Upper lobe of left lung (tissue), 6 donors: ENCODE results near the gene ZDHHC17. TPM values are rescaled to one million over a fixed set of nuclear protein-coding genes. Genes with fewer than 3 reads are reported as not detected.
"Not testable (repeated sequence)": the region's sequence is repeated elsewhere in the genome, so short reads cannot be mapped to it uniquely, and the experiment has no call there.

Experiments
- ATAC-seq, 2 donors: fragments of 200-7000 bp; cut with Tn5 transposase; one replicate each; pipeline ENCODE4 v1.9.1; 2022; ENCODE audit warnings: mild to moderate bottlenecking in 2 of 2, moderate library complexity in 2 of 2; ENCODE audit not compliant: low FRiP score in 2 of 2
- DNase-seq, 2 donors: peaks; one replicate each; pipeline ENCODE4 v3.0.0-alpha.2; 2019 to 2020
- H3K27ac ChIP-seq, 4 donors: fragments of 200-600 bp; sonication (generic); one replicate each; pipeline ENCODE4 v1.5.1; 2016 to 2019
- H3K27me3 ChIP-seq, 4 donors: fragments of 200-600 bp; sonication (generic); one replicate each; pipeline ENCODE4 v1.5.1; 2017 to 2019
- H3K36me3 ChIP-seq, 4 donors: fragments of 200-600 bp; sonication (generic); one replicate each; pipeline ENCODE4 v1.5.1; 2016 to 2019
- H3K4me1 ChIP-seq, 4 donors: fragments of 200-600 bp; sonication (generic); one replicate each; pipeline ENCODE4 v1.5.1; 2018 to 2019
- H3K4me3 ChIP-seq, 4 donors: fragments of 200-600 bp; sonication (generic); one replicate each; pipeline ENCODE4 v1.5.1; 2017 to 2019; ENCODE audit warnings: mild to moderate bottlenecking in 2 of 4, moderate library complexity in 1 of 4
- H3K9me3 ChIP-seq, 4 donors: fragments of 200-600 bp; sonication (generic); one replicate each; pipeline ENCODE4 v1.5.1; 2018 to 2019
- CTCF ChIP-seq, 6 experiments: fragments of 450-650 bp in 4 of 6; fragments of 200-600 bp in 2 of 6; sonication (generic) in 2 of 6; IDR thresholded peaks; one replicate each; pipeline ENCODE4 v1.5.1; 2016 to 2019; ENCODE audit warnings: antibody characterized with exemption in 6 of 6
- EP300 ChIP-seq, 4 donors: sonication (generic); formaldehyde crosslinking; IDR thresholded peaks; one replicate each; pipeline ENCODE4 v1.5.1; 2017; ENCODE audit warnings: antibody characterized with exemption in 4 of 4, control low read depth in 2 of 4
- POLR2A ChIP-seq, 4 donors: fragments of 450-650 bp; IDR thresholded peaks; one replicate each; pipeline ENCODE4 v1.5.1; 2016 to 2017; ENCODE audit warnings: antibody characterized with exemption in 4 of 4, mild to moderate bottlenecking in 2 of 4
- POLR2AphosphoS5 ChIP-seq, 2 donors: sonication (generic); formaldehyde crosslinking; IDR thresholded peaks; one replicate each; pipeline ENCODE4 v1.5.1; 2017; ENCODE audit warnings: antibody characterized with exemption in 2 of 2
- WGBS, 2 donors: methylation state at CpG; one replicate each; pipeline ENCODE4 v1.1.5; 2017 to 2018; 5-methylcytosine and 5-hydroxymethylcytosine counted together
- total RNA-seq, 6 donors: library from RNA; depleted of rRNA in 4 of 6; stranded (reverse); fragments of >200 nt in 4 of 6; gene quantifications; one replicate each; pipeline versions ENCODE4 v1.1.0 to v1.2.1, GENCODE V29; 2016 to 2021
- donor health status: DM: no; HTN: no; CAD: no; lungs with moderate emphysema.
- donor health status: DM: no; HTN: yes; CAD: no; lungs with severe emphysema.

Gene ZDHHC17
- total RNA-seq, 6 donors from 2014 or later = 13.0 to 107 (median 30.0) TPM

GRCh38 chr12:76765598-76765997 is 1.7 kb downstream of the ZDHHC17 start:
- H3K4me3 ChIP-seq = peak overlapping the region in 1 of 4 donors; percentile 76

DNA sequence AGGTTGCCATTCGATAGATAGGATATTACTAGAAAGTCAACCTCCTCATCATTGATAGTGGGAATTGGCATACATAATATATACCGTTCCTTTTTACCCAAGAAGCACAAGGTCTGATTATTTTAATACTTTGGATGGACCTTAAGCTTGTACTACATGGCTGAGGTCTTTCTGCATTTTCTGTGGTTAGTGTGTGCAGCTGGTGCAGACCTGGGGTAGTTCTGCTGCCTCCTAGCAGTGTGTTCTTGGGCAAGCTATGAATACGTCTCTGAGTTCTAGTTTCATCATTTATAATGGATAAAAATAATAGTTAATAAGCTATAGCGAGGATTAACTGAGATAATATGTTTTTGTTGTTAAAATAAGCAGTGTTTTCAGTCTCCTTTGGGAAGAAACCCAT is 2.2 kb downstream of the ZDHHC17 start:
- Histone ChIP-seq H3K9me3 (no peaks in the 10 kb centered on the region), H3K4me1 (peaks cover 9 to 29% (median 22%) of the 10 kb centered on the region in 4 donors), H3K27ac (no peak overlapping the region), H3K4me3 (no peak overlapping the region), H3K27me3 (no peaks in the 10 kb centered on the region), H3K36me3 (no peaks in the 10 kb centered on the region)
- 93 to 96% methylated on average over 4 of the region's 4 CpGs for WGBS, 2 donors
- TF ChIP-seq POLR2A (IDR thresholded peaks at IDR 0.05) = no peak
- TF ChIP-seq POLR2AphosphoS5 (IDR thresholded peaks at IDR 0.05) = no peak
- no peak for TF ChIP-seq CTCF (IDR thresholded peaks at IDR 0.05)
- TF ChIP-seq EP300 (IDR thresholded peaks at IDR 0.05) = no peak
- ATAC-seq (no peak), DNase-seq (no peak)

More at GRCh38 chr12:76765598-76765997, 1.7 kb downstream of the ZDHHC17 start:
- Histone ChIP-seq H3K27me3 (no peaks in the 10 kb centered on the region), H3K9me3 (no peaks in the 10 kb centered on the region), H3K36me3 (no peaks in the 10 kb centered on the region), H3K4me1 (peaks cover 7 to 29% (median 22%) of the 10 kb centered on the region in 4 donors), H3K27ac (peak overlapping the region in 1 of 4 donors; percentile 99)
- ATAC-seq = no peak
- no peak for TF ChIP-seq POLR2A (IDR thresholded peaks at IDR 0.05)
- TF ChIP-seq POLR2AphosphoS5 (IDR thresholded peaks at IDR 0.05) = no peak
- TF ChIP-seq EP300 (IDR thresholded peaks at IDR 0.05) = no peak
- TF ChIP-seq CTCF (IDR thresholded peaks at IDR 0.05) = no peak
- DNase-seq = no peak
- 69 to 72% methylated on average over 6 of the region's 6 CpGs for WGBS, 2 donors

GRCh38 chr12:76768576-76768975 is 4.7 kb downstream of the ZDHHC17 start:
- no peak for ATAC-seq
- 66 to 75% methylated on average over 3 of the region's 3 CpGs for WGBS, 2 donors

DNA sequence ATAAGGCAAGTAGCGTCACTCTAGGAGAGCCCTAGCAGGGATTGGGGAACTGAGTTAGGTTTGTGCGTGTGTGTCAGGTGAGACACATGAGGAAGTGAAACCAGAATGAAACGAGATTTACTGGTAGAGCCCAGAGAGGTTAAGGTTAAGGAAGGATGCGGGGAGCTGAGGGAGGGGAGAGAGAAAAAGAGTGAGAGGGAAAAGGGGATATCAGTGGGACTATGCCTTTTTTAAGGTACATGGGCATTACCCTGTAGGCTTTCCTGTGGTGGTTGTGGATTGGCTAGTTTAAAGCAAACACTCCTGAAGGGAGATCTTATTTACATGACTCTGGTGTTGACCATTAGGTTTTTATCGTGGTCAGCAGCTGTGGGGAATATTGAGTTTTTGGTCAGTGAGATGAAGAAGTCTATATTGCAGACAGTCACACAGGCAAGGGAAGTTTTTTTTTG is 13.9 kb downstream of the ZDHHC17 start:
- no peak for TF ChIP-seq POLR2A (IDR thresholded peaks at IDR 0.05)
- no peak for TF ChIP-seq POLR2AphosphoS5 (IDR thresholded peaks at IDR 0.05)
- no peak for TF ChIP-seq EP300 (IDR thresholded peaks at IDR 0.05)
- no peak for TF ChIP-seq CTCF (IDR thresholded peaks at IDR 0.05)
- Histone ChIP-seq H3K36me3 (no peaks in the 10 kb centered on the region), H3K4me3 (no peak overlapping the region), H3K27ac (no peak overlapping the region), H3K27me3 (no peaks in the 10 kb centered on the region), H3K4me1 (peaks cover 16 to 30% (median 24%) of the 10 kb centered on the region in 4 donors), H3K9me3 (no peaks in the 10 kb centered on the region)
- WGBS, 2 donors = 60 to 71% methylated on average over 5 of the region's 5 CpGs
- peak; percentile 16 to 55 for ATAC-seq
- no peak for DNase-seq

More at GRCh38 chr12:76768576-76768975, 4.7 kb downstream of the ZDHHC17 start:
- no peak for DNase-seq
- H3K36me3 ChIP-seq = no peaks in the 10 kb centered on the region
- no peaks in the 10 kb centered on the region for H3K9me3 ChIP-seq
- no peaks in the 10 kb centered on the region for H3K27me3 ChIP-seq
- TF ChIP-seq POLR2A (IDR thresholded peaks at IDR 0.05) = no peak
- TF ChIP-seq EP300 (IDR thresholded peaks at IDR 0.05) = no peak
- TF ChIP-seq POLR2AphosphoS5 (IDR thresholded peaks at IDR 0.05) = no peak
- TF ChIP-seq CTCF (IDR thresholded peaks at IDR 0.05) = no peak
- no peak overlapping the region for H3K4me3 ChIP-seq
- H3K4me1 ChIP-seq = peaks cover 10 to 24% (median 22%) of the 10 kb centered on the region in 4 donors
- no peak overlapping the region for H3K27ac ChIP-seq

- ATAC-seq (no peak), DNase-seq (no peak)
- TF ChIP-seq EP300 (IDR thresholded peaks at IDR 0.05) (no peak), CTCF (IDR thresholded peaks at IDR 0.05) (no peak), POLR2A (IDR thresholded peaks at IDR 0.05) (no peak), POLR2AphosphoS5 (IDR thresholded peaks at IDR 0.05) (no peak)
- WGBS, 2 donors = 77 to 98% methylated on average over 5 of the region's 5 CpGs
- Histone ChIP-seq H3K27ac (no peak overlapping the region), H3K27me3 (no peaks in the 10 kb centered on the region), H3K4me3 (no peak overlapping the region), H3K36me3 (no peaks in the 10 kb centered on the region), H3K9me3 (no peaks in the 10 kb centered on the region), H3K4me1 (peaks cover 16 to 32% (median 23%) of the 10 kb centered on the region in 4 donors)
Observed at GRCh38 chr12:76778364-76778763, 14.4 kb downstream of the ZDHHC17 start.

GRCh38 chr12:76779310-76779709 is 15.4 kb downstream of the ZDHHC17 start:
- H3K9me3 ChIP-seq, DNase-seq, H3K36me3 ChIP-seq, H3K27me3 ChIP-seq, H3K4me3 ChIP-seq, ATAC-seq, H3K27ac ChIP-seq: not testable (repeated sequence)
- H3K4me1 ChIP-seq = peaks cover 15 to 32% (median 23%) of the 10 kb centered on the region in 4 donors
- 87 to 91% methylated on average over 5 of the region's 5 CpGs for WGBS, 2 donors
